ENCODE data around the gene ARPC1B. TPM values are rescaled to one million over a fixed set of nuclear protein-coding genes. Genes with fewer than 3 reads are reported as not detected.
"Not testable (repeated sequence)": the region's sequence is repeated elsewhere in the genome, so short reads cannot be mapped to it uniquely, and the experiment has no call there.

ARPC1B gene
- total RNA-seq, 1 donor from 2014 or later: 94.0 TPM

GRCh38 chr7:99409192-99409572 is 34.7 kb downstream of the ARPC1B start:
- no peak for DNase-seq (ENCODE audit: low spot score)

- no peak for DNase-seq (ENCODE audit: low spot score)
These were observed 35.3 kb downstream of the ARPC1B start for GRCh38 chr7:99409806-99410205.

- DNase-seq (ENCODE audit: low spot score): no peak
These were observed 36.1 kb downstream of the ARPC1B start for GRCh38 chr7:99410635-99411034.

GRCh38 chr7:99415513-99416127 is 41.1 kb downstream of the ARPC1B start:
- DNase-seq (ENCODE audit: low spot score): not testable (repeated sequence)

- no peak for DNase-seq (ENCODE audit: low spot score)
These were observed 43.7 kb downstream of the ARPC1B start for GRCh38 chr7:99418260-99418659.

- DNase-seq (ENCODE audit: low spot score): no peak
These were observed 44.9 kb downstream of the ARPC1B start for GRCh38 chr7:99419323-99420021.

- DNase-seq (ENCODE audit: low spot score): no peak
These were observed 45.7 kb downstream of the ARPC1B start for GRCh38 chr7:99420213-99420612.

GRCh38 chr7:99420986-99421385 is 46.5 kb downstream of the ARPC1B start:
- no peak for DNase-seq (ENCODE audit: low spot score)

GRCh38 chr7:99422186-99422585 is 47.7 kb downstream of the ARPC1B start:
- no peak for DNase-seq (ENCODE audit: low spot score)

- DNase-seq (ENCODE audit: low spot score): no peak
These were observed 48.1 kb downstream of the ARPC1B start for GRCh38 chr7:99422625-99423024.

GRCh38 chr7:99424932-99425730 is 50.6 kb downstream of the ARPC1B start:
- no peak for DNase-seq (ENCODE audit: low spot score)

- no peak for DNase-seq (ENCODE audit: low spot score)
These were observed 54.5 kb downstream of the ARPC1B start for GRCh38 chr7:99428972-99429566.

GRCh38 chr7:99429756-99430155 is 55.2 kb downstream of the ARPC1B start:
- no peak for DNase-seq (ENCODE audit: low spot score)

GRCh38 chr7:99431756-99432540 is 57.4 kb downstream of the ARPC1B start:
- not testable (repeated sequence) for DNase-seq (ENCODE audit: low spot score)

GRCh38 chr7:99433158-99433557 is 58.6 kb downstream of the ARPC1B start:
- DNase-seq (ENCODE audit: low spot score): no peak

GRCh38 chr7:99437946-99438572 is 63.5 kb downstream of the ARPC1B start:
- no peak for DNase-seq (ENCODE audit: low spot score)

GRCh38 chr7:99438573-99439480 is 64.3 kb downstream of the ARPC1B start, which contains the start of the genes CPSF4 and PTCD1:
TSS of gene CPSF4 (plus strand) at chr7:99438943. CDS start at chr7:99439083, 140 bp downstream.
TSS of gene PTCD1 (minus strand) at chr7:99438798. CDS start at chr7:99435242, 3,556 bp downstream.
- DNase-seq (ENCODE audit: low spot score): peak; percentile 96

GRCh38 chr7:99440195-99440594 is 65.7 kb downstream of the ARPC1B start:
- no peak for DNase-seq (ENCODE audit: low spot score)
